Measurements from ENCODE around the gene RAMAC. TPM values are rescaled to one million over a fixed set of nuclear protein-coding genes. Genes with fewer than 3 reads are reported as not detected.
"Not testable (repeated sequence)": the region's sequence is repeated elsewhere in the genome, so short reads cannot be mapped to it uniquely, and the experiment has no call there.

Gene RAMAC
- 30.3 TPM for polyA plus RNA-seq (2012; ENCODE audit: low read depth, missing spikeins)

DNA sequence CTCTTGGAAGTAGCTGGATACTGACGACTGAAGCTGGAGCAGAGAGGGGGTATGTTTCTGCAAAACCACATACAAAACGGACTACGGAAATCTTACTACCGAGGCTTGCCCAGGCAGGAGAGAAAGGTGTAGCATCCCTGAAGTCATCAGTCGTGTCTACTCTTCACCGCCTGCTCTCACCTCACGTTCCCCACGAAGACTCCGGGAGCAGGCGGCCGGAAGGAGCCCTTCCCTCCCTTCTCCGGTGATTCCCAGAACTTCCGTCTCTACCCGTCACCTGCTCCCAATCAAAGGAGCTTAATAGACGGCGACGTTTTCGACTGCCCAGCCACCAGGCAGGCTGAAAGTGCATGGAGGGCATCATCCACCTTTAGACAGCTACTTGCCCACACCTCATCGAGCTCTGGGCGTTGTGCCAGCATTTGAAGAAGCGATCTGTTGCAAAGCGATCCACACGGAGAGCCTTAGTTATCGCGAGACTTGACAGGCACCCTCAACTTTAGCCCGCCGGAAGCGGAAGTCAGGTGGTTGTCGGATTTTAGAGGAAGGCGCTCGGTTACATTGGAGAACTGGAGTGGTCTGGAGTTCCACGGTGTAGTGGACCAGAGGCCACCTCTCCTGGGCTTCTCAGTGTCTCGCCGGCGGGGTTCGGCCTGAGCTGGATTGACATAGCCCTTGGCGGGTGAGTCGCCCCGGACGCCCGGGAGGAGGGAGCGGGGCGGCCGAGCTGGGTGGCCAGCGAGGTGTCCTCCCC, at the start of gene RAMAC:
TSS of gene RAMAC (plus strand) at position 523 of the 754 bp plus-strand sequence. CDS start 2,809 bp downstream, outside the sequence.
- peak; percentile 79 for DNase-seq (ENCODE audit: insufficient read length, low spot score)
- peak; percentile 97 for FAIRE-seq
- TF ChIP-seq PAX5 (IDR thresholded peaks at IDR 0.05; ENCODE audit: insufficient read depth, low read length, severe bottlenecking) = peak; percentile 9
- peak; percentile 89 for TF ChIP-seq POLR2AphosphoS5 (IDR thresholded peaks at IDR 0.05; ENCODE audit: low read depth, low read length)
- TF ChIP-seq SPI1 (IDR thresholded peaks at IDR 0.05; ENCODE audit: low read depth, low read length) = peak; percentile 35
- peak; percentile 85 for TF ChIP-seq TAF1 (IDR thresholded peaks at IDR 0.05; ENCODE audit: low read depth, low read length)
- peak; percentile 65; the same call in 1 of the 2 replicates for TF ChIP-seq POU2F2 (IDR thresholded peaks at IDR 0.05; ENCODE audit: low read depth, low read length)
- TF ChIP-seq POLR2A (IDR thresholded peaks at IDR 0.05; ENCODE audit: low read depth, low read length) = peak; percentile 94

- DNase-seq (ENCODE audit: insufficient read length, low spot score) (no peak), FAIRE-seq (no peak)
- TF ChIP-seq POLR2AphosphoS5 (IDR thresholded peaks at IDR 0.05; ENCODE audit: low read depth, low read length) = no peak
Observed at GRCh38 chr15:82936966-82937711, 48.9 kb upstream of the RAMAC start.

DNA sequence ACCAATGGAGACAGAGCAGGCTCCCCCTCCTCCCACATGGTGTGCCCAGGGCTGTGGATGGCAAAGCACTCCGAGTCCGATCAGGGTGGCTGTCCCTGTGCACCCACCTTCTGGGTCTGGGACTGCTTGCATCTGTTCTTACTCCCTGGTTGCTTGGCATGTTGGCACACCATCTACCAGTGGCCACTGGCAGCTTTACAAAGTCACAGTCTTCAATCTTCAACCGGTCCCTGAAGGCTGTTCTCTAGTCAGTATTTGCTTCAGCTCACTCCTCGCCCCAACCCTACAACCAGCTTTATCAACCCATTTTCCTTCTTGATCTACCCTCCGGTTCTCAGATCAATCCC, 48.3 kb upstream of the RAMAC start:
- FAIRE-seq (no peak), DNase-seq (ENCODE audit: insufficient read length, low spot score) (no peak)
- no peak for TF ChIP-seq POLR2AphosphoS5 (IDR thresholded peaks at IDR 0.05; ENCODE audit: low read depth, low read length)
- TF ChIP-seq PAX5 (IDR thresholded peaks at IDR 0.05; ENCODE audit: insufficient read depth, low read length, severe bottlenecking) = no peak
- TF ChIP-seq POLR2A (IDR thresholded peaks at IDR 0.05; ENCODE audit: low read depth, low read length) = no peak
- TF ChIP-seq SPI1 (IDR thresholded peaks at IDR 0.05; ENCODE audit: low read depth, low read length) = no peak
- no peak for TF ChIP-seq POU2F2 (IDR thresholded peaks at IDR 0.05; ENCODE audit: low read depth, low read length)
- TF ChIP-seq TAF1 (IDR thresholded peaks at IDR 0.05; ENCODE audit: low read depth, low read length) = no peak

GRCh38 chr15:82939678-82940077, 46.3 kb upstream of the RAMAC start:
- FAIRE-seq; DNase-seq (ENCODE audit: insufficient read length, low spot score): not testable (repeated sequence)

DNA sequence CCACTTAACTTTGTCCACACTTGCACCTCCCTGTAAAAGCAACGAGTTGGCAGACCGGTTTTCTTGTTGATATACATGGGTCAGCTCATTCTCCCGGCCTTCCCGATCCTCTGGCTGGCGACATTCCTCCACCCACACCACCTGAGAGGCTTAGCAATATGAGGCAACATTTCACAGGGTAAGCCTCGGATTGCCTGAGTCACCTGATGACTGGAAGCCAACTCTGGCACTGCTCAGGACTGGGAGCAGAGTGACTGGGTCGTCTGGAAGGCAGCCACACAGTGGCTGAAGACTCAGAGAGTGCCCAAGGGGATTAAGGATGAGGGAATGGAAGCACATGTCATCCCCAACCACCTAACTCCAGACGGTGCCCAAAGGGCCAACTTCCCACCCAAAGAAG, 43.3 kb upstream of the RAMAC start:
- no peak for TF ChIP-seq POU2F2 (IDR thresholded peaks at IDR 0.05; ENCODE audit: low read depth, low read length)
- no peak for TF ChIP-seq PAX5 (IDR thresholded peaks at IDR 0.05; ENCODE audit: insufficient read depth, low read length, severe bottlenecking)
- no peak for TF ChIP-seq POLR2AphosphoS5 (IDR thresholded peaks at IDR 0.05; ENCODE audit: low read depth, low read length)
- no peak for TF ChIP-seq TAF1 (IDR thresholded peaks at IDR 0.05; ENCODE audit: low read depth, low read length)
- FAIRE-seq = no peak

DNA sequence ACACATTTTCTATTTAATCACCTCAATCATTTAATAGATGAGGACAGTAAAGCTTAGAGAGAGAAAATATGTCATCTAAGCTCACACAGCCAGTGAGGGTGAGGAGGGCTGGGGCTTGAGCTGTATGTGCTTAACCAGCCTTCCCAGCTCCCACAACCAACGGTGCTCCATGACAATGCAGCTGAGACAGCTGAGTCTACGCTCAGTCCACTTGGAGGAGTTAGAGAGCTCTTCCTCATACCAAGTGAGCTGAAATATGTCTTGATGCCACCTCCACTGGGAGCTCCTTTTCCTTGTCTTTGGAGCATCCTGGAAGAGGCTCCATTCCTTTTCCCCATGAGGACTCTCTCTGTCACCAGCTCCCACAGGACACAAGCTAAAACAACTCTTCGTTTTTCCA, 42.8 kb upstream of the RAMAC start:
- no peak for FAIRE-seq
- TF ChIP-seq POU2F2 (IDR thresholded peaks at IDR 0.05; ENCODE audit: low read depth, low read length) = no peak
- no peak for TF ChIP-seq PAX5 (IDR thresholded peaks at IDR 0.05; ENCODE audit: insufficient read depth, low read length, severe bottlenecking)
- no peak for TF ChIP-seq SPI1 (IDR thresholded peaks at IDR 0.05; ENCODE audit: low read depth, low read length)
- no peak for TF ChIP-seq TAF1 (IDR thresholded peaks at IDR 0.05; ENCODE audit: low read depth, low read length)
- no peak for TF ChIP-seq POLR2A (IDR thresholded peaks at IDR 0.05; ENCODE audit: low read depth, low read length)
- TF ChIP-seq POLR2AphosphoS5 (IDR thresholded peaks at IDR 0.05; ENCODE audit: low read depth, low read length) = no peak
- no peak for DNase-seq (ENCODE audit: insufficient read length, low spot score)

More for the DNA sequence above, 43.3 kb upstream of the RAMAC start:
- DNase-seq (ENCODE audit: insufficient read length, low spot score) = no peak

DNA sequence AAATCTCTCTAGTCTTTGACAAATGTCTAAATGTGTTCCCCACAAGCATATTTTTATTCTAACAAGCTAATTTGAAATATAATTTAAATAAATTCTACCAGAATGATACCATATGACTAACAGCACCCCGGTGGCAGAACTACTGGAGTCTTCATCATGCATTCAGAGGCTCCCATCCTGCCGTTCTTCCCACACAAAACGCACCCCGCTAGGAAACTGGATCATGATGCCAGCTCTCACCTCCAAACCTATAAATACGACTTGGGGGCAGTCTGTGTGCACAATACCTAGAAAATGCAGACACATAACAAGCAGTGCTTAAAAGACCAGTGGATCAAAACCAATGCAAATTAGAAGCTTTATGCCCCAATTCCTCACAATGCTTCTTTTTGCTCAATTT, 42.0 kb upstream of the RAMAC start:
- FAIRE-seq = no peak
- no peak for TF ChIP-seq SPI1 (IDR thresholded peaks at IDR 0.05; ENCODE audit: low read depth, low read length)
- TF ChIP-seq PAX5 (IDR thresholded peaks at IDR 0.05; ENCODE audit: insufficient read depth, low read length, severe bottlenecking) = no peak
- TF ChIP-seq POLR2AphosphoS5 (IDR thresholded peaks at IDR 0.05; ENCODE audit: low read depth, low read length) = no peak
- no peak for TF ChIP-seq TAF1 (IDR thresholded peaks at IDR 0.05; ENCODE audit: low read depth, low read length)
- no peak for TF ChIP-seq POLR2A (IDR thresholded peaks at IDR 0.05; ENCODE audit: low read depth, low read length)
- no peak for TF ChIP-seq POU2F2 (IDR thresholded peaks at IDR 0.05; ENCODE audit: low read depth, low read length)
- DNase-seq (ENCODE audit: insufficient read length, low spot score) = no peak

DNA sequence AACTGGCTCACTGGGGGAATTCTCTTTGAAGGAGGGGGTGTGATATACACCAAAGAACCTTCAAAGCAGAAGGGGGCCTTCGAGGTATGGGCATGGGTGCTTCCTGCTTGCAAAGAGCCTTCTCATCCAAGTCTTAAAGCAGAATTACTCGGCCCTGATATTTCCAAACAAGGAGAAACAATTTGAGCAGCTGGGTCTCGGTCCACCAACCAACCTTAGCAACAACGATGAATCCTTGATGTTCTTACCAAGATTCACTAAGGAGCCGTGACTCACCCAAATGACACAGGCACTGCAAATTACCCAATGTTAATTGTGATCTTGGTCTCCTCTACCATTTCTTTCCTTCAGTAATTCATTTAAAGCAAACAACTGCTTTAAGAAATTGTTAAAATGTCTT, 41.2 kb upstream of the RAMAC start:
- DNase-seq (ENCODE audit: insufficient read length, low spot score) = no peak
- TF ChIP-seq POLR2AphosphoS5 (IDR thresholded peaks at IDR 0.05; ENCODE audit: low read depth, low read length) = no peak
- TF ChIP-seq PAX5 (IDR thresholded peaks at IDR 0.05; ENCODE audit: insufficient read depth, low read length, severe bottlenecking) = no peak
- TF ChIP-seq SPI1 (IDR thresholded peaks at IDR 0.05; ENCODE audit: low read depth, low read length) = no peak
- TF ChIP-seq TAF1 (IDR thresholded peaks at IDR 0.05; ENCODE audit: low read depth, low read length) = no peak
- TF ChIP-seq POU2F2 (IDR thresholded peaks at IDR 0.05; ENCODE audit: low read depth, low read length) = no peak
- no peak for TF ChIP-seq POLR2A (IDR thresholded peaks at IDR 0.05; ENCODE audit: low read depth, low read length)

DNA sequence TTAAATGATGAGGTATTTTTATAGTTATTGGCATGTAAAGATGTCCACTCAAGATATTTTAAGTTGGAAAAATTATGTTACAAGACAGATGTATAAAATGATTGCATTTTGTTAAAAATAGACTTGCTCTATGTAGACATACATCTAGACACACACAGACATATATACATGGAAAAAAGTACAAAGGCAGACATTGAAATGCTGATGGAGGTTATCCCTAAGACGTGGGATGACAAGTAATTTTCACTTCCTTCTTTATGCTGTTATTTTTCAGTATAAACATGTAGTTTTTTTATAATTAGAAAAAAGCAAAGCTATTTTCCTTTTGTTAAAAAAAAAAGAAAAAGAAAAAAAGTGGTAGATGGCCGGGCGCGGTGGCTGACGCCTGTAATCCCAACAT, 40.7 kb upstream of the RAMAC start:
- DNase-seq (ENCODE audit: insufficient read length, low spot score) (no peak), FAIRE-seq (no peak)
- TF ChIP-seq POU2F2 (IDR thresholded peaks at IDR 0.05; ENCODE audit: low read depth, low read length) (no peak), SPI1 (IDR thresholded peaks at IDR 0.05; ENCODE audit: low read depth, low read length) (peak; percentile 36; the same call in 1 of the 2 replicates)

More for the DNA sequence above, 41.2 kb upstream of the RAMAC start:
- no peak for FAIRE-seq

DNA sequence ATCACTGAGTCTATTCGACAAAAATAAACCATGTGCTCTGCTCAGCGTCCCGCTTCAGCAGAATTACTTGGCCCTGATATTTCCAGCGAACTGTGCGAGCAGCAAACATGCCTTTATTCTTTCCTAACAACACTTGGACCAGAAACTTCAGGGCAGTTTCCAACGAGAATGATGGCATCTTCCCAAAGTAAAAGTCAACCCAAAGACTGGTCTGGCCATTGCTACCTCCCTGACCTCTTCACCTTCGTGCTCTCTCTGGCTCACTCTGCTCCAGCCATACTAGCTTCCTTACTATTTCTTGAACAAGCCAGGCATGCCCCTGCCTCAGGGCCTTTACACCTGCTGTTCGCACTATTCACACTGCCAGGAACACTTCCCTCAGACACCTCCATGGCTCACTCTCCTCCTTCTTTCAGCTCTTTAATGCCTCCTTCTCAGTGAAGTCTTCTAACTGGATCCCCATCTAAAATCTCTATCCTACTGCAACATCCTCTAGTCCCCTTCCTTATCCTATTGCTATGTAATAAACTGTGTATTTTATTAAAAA, 39.8 kb upstream of the RAMAC start:
- FAIRE-seq (no peak), DNase-seq (ENCODE audit: insufficient read length, low spot score) (no peak)
- TF ChIP-seq POU2F2 (IDR thresholded peaks at IDR 0.05; ENCODE audit: low read depth, low read length) = no peak
- no peak for TF ChIP-seq PAX5 (IDR thresholded peaks at IDR 0.05; ENCODE audit: insufficient read depth, low read length, severe bottlenecking)
- no peak for TF ChIP-seq TAF1 (IDR thresholded peaks at IDR 0.05; ENCODE audit: low read depth, low read length)
- no peak for TF ChIP-seq POLR2A (IDR thresholded peaks at IDR 0.05; ENCODE audit: low read depth, low read length)
- no peak for TF ChIP-seq POLR2AphosphoS5 (IDR thresholded peaks at IDR 0.05; ENCODE audit: low read depth, low read length)
- no peak for TF ChIP-seq SPI1 (IDR thresholded peaks at IDR 0.05; ENCODE audit: low read depth, low read length)

Data from GM12891 (cell line).